Measurements from ENCODE around the gene CCDC24. TPM values are rescaled to one million over a fixed set of nuclear protein-coding genes. Genes with fewer than 3 reads are reported as not detected.

Gene CCDC24
- total RNA-seq, 1 experiment from 2014 or later = 24.4 TPM

GRCh38 chr1:44016041-44016889 lies 24.9 kb downstream of the CCDC24 start:
- no peak for TF ChIP-seq POLR2AphosphoS5 (IDR thresholded peaks at IDR 0.05; ENCODE audit: low read depth, low read length)
- no peak for TF ChIP-seq CTCF (IDR thresholded peaks at IDR 0.05)
- no peak for TF ChIP-seq TCF7L2 (IDR thresholded peaks at IDR 0.05; ENCODE audit: low read depth, low read length)
- TF ChIP-seq SIN3A (IDR thresholded peaks at IDR 0.05; ENCODE audit: borderline replicate concordance, insufficient read depth, low read depth, low read length) = no peak
- TF ChIP-seq REST (IDR thresholded peaks at IDR 0.05; ENCODE audit: insufficient read depth in 1 of 2, low read depth in 2 of 2, low read length in 1 of 2) = no peak
- Histone ChIP-seq H3K9me3 (ENCODE audit: control insufficient read depth, insufficient read depth, low read depth, low read length) (no peaks in the 10 kb centered on the region), H3K36me3 (ENCODE audit: control insufficient read depth, insufficient read depth, low read length) (no peaks in the 10 kb centered on the region), H3K27ac (ENCODE audit: low read length) (no peak overlapping the region), H3K4me1 (ENCODE audit: control insufficient read depth, insufficient read depth, low read length) (no peaks in the 10 kb centered on the region), H3K4me3 (ENCODE audit: low read depth in 2 of 2, low read length in 2 of 2) (no peak overlapping the region), H3K27me3 (ENCODE audit: control insufficient read depth, insufficient read depth, low read length) (no peaks in the 10 kb centered on the region)
- in situ Hi-C loops (cut with HindIII; ENCODE audit: low pct_unique_long_range_greater_than_20kb, low sequenced_read_pairs) (no loop called here), intact Hi-C loops (cut with micrococcal nuclease; ENCODE audit: unreplicated experiment) (no loop called here)
- ChIA-PET POLR2A (no interaction called here), CTCF (interaction anchor here (0.6 kb wide), 1 partner anchor 28 kb away, joined by 15 read pairs; no protein-coding TSS in a partner anchor)
- no peak for DNase-seq (ENCODE audit: low read depth, low spot score)
- BruUV-seq (replicated peaks) = no TSS peak
- no peak; the same call in 1 of the 2 replicates for ATAC-seq

GRCh38 chr1:44016890-44017400 lies 25.5 kb downstream of the CCDC24 start:
- in situ Hi-C loops (cut with HindIII; ENCODE audit: low pct_unique_long_range_greater_than_20kb, low sequenced_read_pairs) = no loop called here
- BruUV-seq (replicated peaks) = no TSS peak
- Histone ChIP-seq H3K4me3 (ENCODE audit: low read depth in 2 of 2, low read length in 2 of 2) (no peak overlapping the region), H3K27ac (ENCODE audit: low read length) (no peak overlapping the region), H3K9me3 (ENCODE audit: control insufficient read depth, insufficient read depth, low read depth, low read length) (no peaks in the 10 kb centered on the region), H3K36me3 (ENCODE audit: control insufficient read depth, insufficient read depth, low read length) (no peaks in the 10 kb centered on the region), H3K4me1 (ENCODE audit: control insufficient read depth, insufficient read depth, low read length) (no peaks in the 10 kb centered on the region), H3K27me3 (ENCODE audit: control insufficient read depth, insufficient read depth, low read length) (no peaks in the 10 kb centered on the region)
- ChIA-PET POLR2A (no interaction called here), CTCF (interaction anchor here (0.6 kb wide), 1 partner anchor 29 kb away, joined by 15 read pairs; no protein-coding TSS in a partner anchor)
- ATAC-seq = no peak
- DNase-seq (ENCODE audit: low read depth, low spot score) = no peak
- intact Hi-C loops (cut with micrococcal nuclease; ENCODE audit: unreplicated experiment) = no loop called here
- TF ChIP-seq SIN3A (IDR thresholded peaks at IDR 0.05; ENCODE audit: borderline replicate concordance, insufficient read depth, low read depth, low read length) (no peak), CTCF (IDR thresholded peaks at IDR 0.05) (no peak), POLR2AphosphoS5 (IDR thresholded peaks at IDR 0.05; ENCODE audit: low read depth, low read length) (no peak), TCF7L2 (IDR thresholded peaks at IDR 0.05; ENCODE audit: low read depth, low read length) (no peak), REST (IDR thresholded peaks at IDR 0.05; ENCODE audit: insufficient read depth in 1 of 2, low read depth in 2 of 2, low read length in 1 of 2) (no peak)

Measured in Panc1 (cell line).